Measurements from ENCODE around the gene ZNF652.
A peak's percentile ranks its signal among the peaks of the same experiment; 100 is the strongest.

The ZNF652 gene

GRCh38 chr17:49260011-49260816 lies 101.8 kb downstream of the ZNF652 start:
- DNase-seq: peak; percentile 11 to 38 (median 17)

GRCh38 chr17:49259663-49260010 lies 102.4 kb downstream of the ZNF652 start:
- no peak for DNase-seq

- no peak for DNase-seq
These were observed 103.7 kb downstream of the ZNF652 start for GRCh38 chr17:49258394-49258793.

GRCh38 chr17:49255125-49255524 lies 106.9 kb downstream of the ZNF652 start:
- DNase-seq: no peak

- DNase-seq: no peak
These were observed 108.0 kb downstream of the ZNF652 start for GRCh38 chr17:49254066-49254465.

- DNase-seq: no peak
These were observed 109.8 kb downstream of the ZNF652 start for GRCh38 chr17:49252148-49252695.

- DNase-seq: no peak
These were observed 112.0 kb downstream of the ZNF652 start for GRCh38 chr17:49249890-49250522.

- no peak for DNase-seq
These were observed 112.7 kb downstream of the ZNF652 start for GRCh38 chr17:49249292-49249794.

- DNase-seq: no peak
These were observed 114.1 kb downstream of the ZNF652 start for GRCh38 chr17:49247944-49248343.

- DNase-seq: no peak
These were observed 117.2 kb downstream of the ZNF652 start for GRCh38 chr17:49244839-49245238.

Data from activated naive CD4-positive, alpha-beta T cell (primary cell).